BLaER1 (cell line): ENCODE data around the gene ERMARD.

ENCODE experiments used
- H3K27ac ChIP-seq: shearing (Covaris generic); formaldehyde crosslinking; 2 replicates; pipeline ENCODE4 v1.8.1; 2022
- H3K27me3 ChIP-seq: shearing (Covaris generic); formaldehyde crosslinking; 2 replicates; pipeline ENCODE4 v1.8.1; 2022
- H3K36me3 ChIP-seq: shearing (Covaris generic); formaldehyde crosslinking; 2 replicates; pipeline ENCODE4 v1.8.1; 2022
- H3K4me1 ChIP-seq: shearing (Covaris generic); formaldehyde crosslinking; 2 replicates; pipeline ENCODE4 v1.8.1; 2022
- H3K4me2 ChIP-seq: shearing (Covaris generic); formaldehyde crosslinking; 2 replicates; pipeline ENCODE4 v1.8.1; 2022
- H3K4me3 ChIP-seq: shearing (Covaris generic); formaldehyde crosslinking; 2 replicates; pipeline ENCODE4 v1.8.1; 2022
- H3K9ac ChIP-seq: shearing (Covaris generic); formaldehyde crosslinking; 2 replicates; pipeline ENCODE4 v1.8.1; 2022
- H3K9me3 ChIP-seq: shearing (Covaris generic); formaldehyde crosslinking; 2 replicates; pipeline ENCODE4 v1.8.1; 2022
- H4K20me1 ChIP-seq: shearing (Covaris generic); formaldehyde crosslinking; 2 replicates; pipeline ENCODE4 v1.8.1; 2022
- Cebpa-rat ChIP-seq: shearing (Covaris generic); IDR thresholded peaks from 2 replicates; pipeline ENCODE4 v1.8.1; 2022

Gene ERMARD

GRCh38 chr6:169799474-169799926, 48.1 kb downstream of the ERMARD start:
- no peak for TF ChIP-seq Cebpa-rat
- Histone ChIP-seq H3K4me3 (no peak overlapping the region), H4K20me1 (peaks cover 71% of the 10 kb centered on the region), H3K9me3 (no peaks in the 10 kb centered on the region), H3K27ac (no peak overlapping the region), H3K9ac (no peak overlapping the region), H3K4me1 (peaks cover 21% of the 10 kb centered on the region), H3K4me2 (no peak overlapping the region), H3K36me3 (no peaks in the 10 kb centered on the region), H3K27me3 (peaks cover 95% of the 10 kb centered on the region)

GRCh38 chr6:169800116-169800667, 48.8 kb downstream of the ERMARD start:
- peaks cover 95% of the 10 kb centered on the region for H3K27me3 ChIP-seq
- no peak overlapping the region for H3K4me2 ChIP-seq
- peaks cover 28% of the 10 kb centered on the region for H3K4me1 ChIP-seq
- no peak overlapping the region for H3K27ac ChIP-seq
- no peaks in the 10 kb centered on the region for H3K9me3 ChIP-seq
- H3K36me3 ChIP-seq = no peaks in the 10 kb centered on the region
- TF ChIP-seq Cebpa-rat = no peak
- H4K20me1 ChIP-seq = peaks cover 71% of the 10 kb centered on the region
- no peak overlapping the region for H3K9ac ChIP-seq
- no peak overlapping the region for H3K4me3 ChIP-seq

GRCh38 chr6:169800668-169801395, 49.4 kb downstream of the ERMARD start:
- Histone ChIP-seq H3K27me3 (peaks cover 95% of the 10 kb centered on the region), H4K20me1 (peaks cover 76% of the 10 kb centered on the region), H3K4me2 (no peak overlapping the region), H3K4me1 (peaks cover 34% of the 10 kb centered on the region), H3K9ac (no peak overlapping the region), H3K9me3 (no peaks in the 10 kb centered on the region), H3K4me3 (no peak overlapping the region), H3K27ac (no peak overlapping the region), H3K36me3 (no peaks in the 10 kb centered on the region)
- TF ChIP-seq Cebpa-rat = no peak

DNA sequence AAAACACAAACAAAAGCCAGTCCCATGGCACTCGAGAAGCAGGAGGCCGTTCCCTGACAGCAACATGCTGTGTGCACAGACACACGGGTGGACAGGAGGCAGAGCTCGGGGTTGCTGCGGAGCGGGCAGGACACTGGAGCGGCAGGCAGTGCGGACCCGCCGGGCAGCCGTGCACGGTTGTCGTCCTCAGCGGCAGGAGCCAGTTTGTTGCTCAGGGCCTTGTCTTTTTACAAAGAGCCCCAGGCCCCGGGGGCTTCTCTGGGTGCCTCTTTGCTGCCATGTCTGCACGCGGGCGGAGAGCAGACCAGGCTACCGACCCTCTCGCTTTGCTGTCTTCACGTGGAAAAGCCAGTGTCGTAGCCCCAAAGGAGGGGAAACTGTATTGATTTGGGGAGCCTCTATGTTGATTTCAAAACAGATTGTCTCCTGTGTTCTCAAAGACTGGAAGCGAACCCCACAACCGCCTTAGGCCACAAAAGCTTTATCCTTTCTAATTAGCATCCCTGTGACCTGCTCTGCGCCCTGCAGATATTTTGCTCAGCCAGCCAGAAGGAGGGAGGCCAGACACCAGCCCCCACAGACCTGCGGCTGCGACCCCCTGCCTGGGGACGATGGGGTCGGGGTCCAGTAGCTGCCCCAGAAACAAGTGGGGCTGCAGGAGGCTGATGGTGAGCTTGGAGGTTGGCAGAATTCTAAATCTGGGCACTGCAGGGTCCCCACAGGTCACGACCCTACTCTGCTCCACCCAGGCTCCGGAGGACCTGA, 50.2 kb downstream of the ERMARD start:
- H3K27me3 ChIP-seq = peaks cover 95% of the 10 kb centered on the region
- no peak overlapping the region for H3K9ac ChIP-seq
- peaks cover 42% of the 10 kb centered on the region for H3K4me1 ChIP-seq
- H3K9me3 ChIP-seq = no peaks in the 10 kb centered on the region
- no peaks in the 10 kb centered on the region for H3K36me3 ChIP-seq
- H3K27ac ChIP-seq = no peak overlapping the region
- no peak for TF ChIP-seq Cebpa-rat
- H3K4me3 ChIP-seq = no peak overlapping the region
- peaks cover 83% of the 10 kb centered on the region for H4K20me1 ChIP-seq
- no peak overlapping the region for H3K4me2 ChIP-seq

DNA sequence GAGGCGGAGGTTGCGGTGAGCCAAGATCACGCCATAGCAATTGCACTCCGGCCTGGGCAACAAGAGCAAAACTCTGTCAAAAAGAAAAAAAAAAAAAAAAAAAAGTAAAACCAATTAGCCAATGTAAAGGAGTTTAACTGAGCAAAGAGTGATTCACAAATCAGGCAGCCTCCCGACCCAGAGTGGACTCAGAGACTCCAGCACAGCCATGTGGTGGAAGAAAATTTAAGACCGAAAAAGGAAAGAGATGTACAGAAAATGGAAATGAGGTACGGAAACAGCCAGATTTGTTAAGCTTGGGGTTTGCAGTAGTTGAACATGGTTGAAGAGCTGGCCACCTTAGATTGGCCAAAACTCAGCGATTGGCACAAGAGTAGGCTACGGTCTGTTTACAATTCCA, 51.4 kb downstream of the ERMARD start:
- Histone ChIP-seq H3K4me2 (peak overlapping the region; percentile 54), H4K20me1 (peaks cover 95% of the 10 kb centered on the region), H3K4me3 (no peak overlapping the region), H3K27me3 (peaks cover 98% of the 10 kb centered on the region), H3K4me1 (peaks cover 43% of the 10 kb centered on the region), H3K36me3 (no peaks in the 10 kb centered on the region), H3K9ac (no peak overlapping the region), H3K9me3 (no peaks in the 10 kb centered on the region), H3K27ac (no peak overlapping the region)
- no peak for TF ChIP-seq Cebpa-rat

DNA sequence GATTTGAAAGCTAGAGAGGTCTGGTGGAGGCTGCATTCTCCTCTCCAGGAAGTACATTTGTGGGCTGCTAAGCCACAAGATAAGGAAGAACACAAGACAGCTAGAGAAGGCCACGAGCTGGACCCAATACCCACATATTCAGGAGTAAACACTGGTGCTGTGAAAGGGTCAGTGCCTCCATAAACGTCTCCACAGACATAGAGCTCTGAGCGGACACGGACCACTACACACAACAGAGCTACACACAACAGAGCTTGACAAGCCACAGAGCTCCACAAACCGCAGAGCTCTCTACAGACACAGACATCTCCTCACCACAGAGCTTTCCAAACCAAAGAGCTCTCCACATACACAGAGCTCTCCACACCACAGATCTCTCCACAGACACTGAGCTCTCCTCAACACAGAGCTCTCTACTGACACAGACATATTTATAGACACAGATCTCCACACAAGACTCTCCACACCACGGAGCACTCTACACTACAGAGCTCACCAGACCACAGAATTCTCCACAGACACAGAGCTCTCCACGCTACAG, 51.9 kb downstream of the ERMARD start:
- peak overlapping the region; percentile 54 for H3K4me2 ChIP-seq

GRCh38 chr6:169803816-169804340, 52.5 kb downstream of the ERMARD start:
- no peak for TF ChIP-seq Cebpa-rat
- peaks cover 95% of the 10 kb centered on the region for H4K20me1 ChIP-seq
- H3K36me3 ChIP-seq = no peaks in the 10 kb centered on the region
- H3K27ac ChIP-seq = no peak overlapping the region
- no peak overlapping the region for H3K9ac ChIP-seq
- H3K27me3 ChIP-seq = peaks cover 98% of the 10 kb centered on the region
- H3K4me3 ChIP-seq = no peak overlapping the region
- peaks cover 43% of the 10 kb centered on the region for H3K4me1 ChIP-seq
- H3K9me3 ChIP-seq = no peaks in the 10 kb centered on the region
- peak overlapping the region; percentile 54 for H3K4me2 ChIP-seq

More for the DNA sequence above, 51.9 kb downstream of the ERMARD start:
- Histone ChIP-seq H4K20me1 (peaks cover 95% of the 10 kb centered on the region), H3K36me3 (no peaks in the 10 kb centered on the region), H3K4me3 (no peak overlapping the region), H3K27ac (no peak overlapping the region), H3K27me3 (peaks cover 98% of the 10 kb centered on the region), H3K4me1 (peaks cover 43% of the 10 kb centered on the region), H3K9me3 (no peaks in the 10 kb centered on the region), H3K9ac (no peak overlapping the region)
- no peak for TF ChIP-seq Cebpa-rat

- Histone ChIP-seq H4K20me1 (peaks cover 92% of the 10 kb centered on the region), H3K4me2 (no peak overlapping the region), H3K4me3 (no peak overlapping the region), H3K36me3 (no peaks in the 10 kb centered on the region), H3K27me3 (peaks cover 98% of the 10 kb centered on the region), H3K27ac (no peak overlapping the region), H3K9ac (no peak overlapping the region), H3K9me3 (no peaks in the 10 kb centered on the region), H3K4me1 (peaks cover 43% of the 10 kb centered on the region)
- no peak for TF ChIP-seq Cebpa-rat
Observed at GRCh38 chr6:169804427-169804826, 53.0 kb downstream of the ERMARD start.

DNA sequence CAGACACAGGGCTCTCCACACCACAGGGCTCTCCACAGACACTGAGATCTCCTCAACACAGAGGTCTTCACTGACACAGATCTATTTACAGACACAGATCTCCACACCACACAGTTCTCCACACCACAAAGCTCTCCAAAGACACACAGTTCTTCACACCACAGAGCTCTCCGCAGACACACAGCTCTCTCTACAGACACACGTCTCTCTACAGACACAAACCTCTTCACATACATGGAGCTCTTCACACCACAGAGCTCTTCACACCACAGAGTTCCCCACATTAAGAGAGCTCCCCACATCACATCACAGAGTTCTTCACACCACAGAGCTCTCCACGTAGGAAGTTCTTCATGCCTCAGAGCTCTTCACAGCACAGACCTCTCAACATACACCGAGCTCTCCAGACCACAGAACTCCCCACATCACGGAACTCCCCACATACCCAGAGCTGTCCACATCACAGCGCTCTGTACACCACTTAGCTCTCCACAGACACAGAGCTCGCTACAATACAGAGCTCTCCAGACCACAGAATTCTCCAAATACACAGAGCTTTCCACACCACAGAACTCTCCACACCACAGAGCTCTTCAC, 53.9 kb downstream of the ERMARD start:
- Histone ChIP-seq H3K4me2 (peak overlapping the region; percentile 41), H3K4me1 (peaks cover 43% of the 10 kb centered on the region), H3K9me3 (no peaks in the 10 kb centered on the region), H3K9ac (no peak overlapping the region), H3K27me3 (peaks cover 98% of the 10 kb centered on the region), H3K4me3 (no peak overlapping the region), H3K36me3 (no peaks in the 10 kb centered on the region), H4K20me1 (peaks cover 92% of the 10 kb centered on the region), H3K27ac (no peak overlapping the region)
- no peak for TF ChIP-seq Cebpa-rat
